HCT116 (cell line): Measurements from ENCODE around the gene EPHB3. TPM values are rescaled to one million over a fixed set of nuclear protein-coding genes. Genes with fewer than 3 reads are reported as not detected.

ENCODE experiments used
- ATAC-seq: fragments of 200-7000 bp; cut with Tn5 transposase; 2 replicates; pipeline ENCODE4 v1.9.1; 2020; ENCODE audit warnings: mild to moderate bottlenecking, moderate library complexity
- BruUV-seq: library from RNA; stranded (reverse); fragments of 400-500 nt; replicated peaks from 2 replicates; lab custom pipeline; 2021; lab: Mats Ljungman, UMichigan
- CTCF ChIA-PET: fragments of 300-600 bp; sonication (Branson Sonifier 250); formaldehyde crosslinking; loops from one replicate; lab custom pipeline; 2021; ENCODE audit warnings: antibody characterized with exemption; lab: Charles Lee
- POLR2A ChIA-PET: fragments of 300-600, 350-600 bp; sonication (Branson Sonifier 250); formaldehyde crosslinking; loops from one replicate; lab custom pipeline; 2021; ENCODE audit warnings: antibody characterized with exemption; lab: Charles Lee
- RAD21 ChIA-PET, 2 experiments: fragments of 300-600 bp; sonication (Branson Sonifier 250); formaldehyde crosslinking; loops; one replicate each; lab custom pipeline; 2023; ENCODE audit warnings: low total read pairs in 2 of 2; ENCODE audit not compliant: uncharacterized antibody in 2 of 2, unreplicated experiment in 2 of 2, low non-redundant PET in 1 of 2; lab: Charles Lee
- DNase-seq: peaks from one replicate; pipeline ENCODE4 v3.0.0-alpha.2; 2010; ENCODE audit warnings: low read depth, low spot score
- H2AFZ ChIP-seq: fragments of 200-600 bp; shearing (Covaris generic), sonication (generic); 2 replicates; pipeline ENCODE4 v1.6.1; 2017; ENCODE audit warnings: low read depth, mixed run types, mixed read lengths, antibody characterized with exemption, low read length; ENCODE audit not compliant: poor library complexity, severe bottlenecking
- H3K27ac ChIP-seq: 2 replicates; pipeline ENCODE4 v1.5.1; 2012; ENCODE audit warnings: low read depth, low read length
- H3K27me3 ChIP-seq: fragments of 200-600 bp; sonication (generic); 2 replicates; pipeline ENCODE4 v1.6.1; 2016; ENCODE audit warnings: mixed run types, low read length, mixed read lengths; ENCODE audit not compliant: insufficient read depth
- H3K36me3 ChIP-seq, 2 experiments: fragments of 200-500 bp in 1 of 2; fragments of 200-600 bp in 1 of 2; sonication (Bioruptor generic) in 1 of 2; sonication (generic) in 1 of 2; 2 replicates each; pipeline versions ENCODE4 v1.5.1 to v1.6.1; 2014 to 2016; ENCODE audit warnings: low read length in 2 of 2, inconsistent platforms in 1 of 2, mixed read lengths in 1 of 2, mixed run types in 1 of 2; ENCODE audit not compliant: insufficient read depth in 2 of 2, control insufficient read depth in 1 of 2
- H3K4me1 ChIP-seq, 2 experiments: fragments of 200-600 bp in 1 of 2; sonication (generic) in 1 of 2; 2 replicates each; pipeline versions ENCODE4 v1.5.1 to v1.6.1; 2012 to 2017; ENCODE audit warnings: low read length in 2 of 2, inconsistent platforms in 1 of 2, mild to moderate bottlenecking in 1 of 2, mixed read lengths in 1 of 2, mixed run types in 1 of 2, moderate library complexity in 1 of 2; ENCODE audit not compliant: insufficient read depth in 2 of 2, control insufficient read depth in 1 of 2
- H3K4me2 ChIP-seq: fragments of 200-600 bp; sonication (generic); 2 replicates; pipeline ENCODE4 v1.6.1; 2017; ENCODE audit warnings: mixed run types, low read length, mixed read lengths
- H3K4me3 ChIP-seq, 2 experiments: fragments of 200-600 bp in 1 of 2; sonication (generic) in 1 of 2; replicated peaks in 1 of 2; 2 replicates each; pipeline ENCODE4 v1.5.1; 2011 to 2016; ENCODE audit warnings: low read length in 2 of 2, control low read depth in 1 of 2, low read depth in 1 of 2, mild to moderate bottlenecking in 1 of 2, mixed read lengths in 1 of 2, mixed run types in 1 of 2
- H3K79me2 ChIP-seq: fragments of 200-600 bp; sonication (generic); 2 replicates; pipeline ENCODE4 v1.6.1; 2017; ENCODE audit warnings: mild to moderate bottlenecking, mixed run types, low read length, moderate library complexity, mixed read lengths; ENCODE audit not compliant: insufficient read depth
- H3K9ac ChIP-seq: fragments of 200-600 bp; sonication (generic); 2 replicates; pipeline ENCODE4 v1.6.1; 2016; ENCODE audit warnings: low read length, mixed read lengths
- H3K9me2 ChIP-seq: fragments of 200-600 bp; sonication (generic), shearing (Covaris generic); 2 replicates; pipeline ENCODE4 v1.6.1; 2017; ENCODE audit warnings: mixed run types, mild to moderate bottlenecking, moderate library complexity; ENCODE audit not compliant: insufficient read depth
- H3K9me3 ChIP-seq, 2 experiments: fragments of 200-500 bp in 1 of 2; fragments of 200-600 bp in 1 of 2; sonication (Bioruptor generic) in 1 of 2; sonication (generic) in 1 of 2; 2 replicates each; pipeline ENCODE4 v1.6.1; 2014 to 2017; ENCODE audit warnings: low read length in 2 of 2, mixed read lengths in 2 of 2, inconsistent platforms in 1 of 2, low read depth in 1 of 2, mild to moderate bottlenecking in 1 of 2, mixed run types in 1 of 2, moderate library complexity in 1 of 2; ENCODE audit not compliant: control insufficient read depth in 1 of 2, insufficient read depth in 1 of 2
- H4K20me1 ChIP-seq: fragments of 200-600 bp; sonication (generic), shearing (Covaris generic); 2 replicates; pipeline ENCODE4 v1.6.1; 2017; ENCODE audit warnings: mixed run types, mild to moderate bottlenecking, moderate library complexity; ENCODE audit not compliant: insufficient read depth
- CBX3 ChIP-seq: IDR thresholded peaks from 2 replicates; pipeline ENCODE4 v1.6.1; 2012; ENCODE audit warnings: low read depth
- CEBPB ChIP-seq: IDR thresholded peaks from 2 replicates; pipeline ENCODE4 v1.6.1; 2012; ENCODE audit warnings: low read depth
- ELF1 ChIP-seq: IDR thresholded peaks from 2 replicates; pipeline ENCODE4 v1.6.1; 2012; ENCODE audit warnings: low read depth, borderline replicate concordance
- FOSL1 ChIP-seq: IDR thresholded peaks from 2 replicates; pipeline ENCODE4 v1.6.1; 2012; ENCODE audit warnings: low read depth
- JUND ChIP-seq: IDR thresholded peaks from 2 replicates; pipeline ENCODE4 v1.6.1; 2012
- MAX ChIP-seq: IDR thresholded peaks from 2 replicates; pipeline ENCODE4 v1.6.1; 2012
- POLR2A ChIP-seq: IDR thresholded peaks from 2 replicates; pipeline ENCODE4 v1.7.0; 2011; ENCODE audit warnings: borderline replicate concordance; ENCODE audit not compliant: insufficient read depth, insufficient read length; ENCODE audit errors: extremely low read depth
- POLR2AphosphoS5 ChIP-seq: IDR thresholded peaks from 2 replicates; pipeline ENCODE4 v1.6.1; 2011; ENCODE audit warnings: mild to moderate bottlenecking, low read depth, low read length, moderate library complexity
- RAD21 ChIP-seq: IDR thresholded peaks from 2 replicates; pipeline ENCODE4 v1.6.1; 2012; ENCODE audit warnings: low read depth, mild to moderate bottlenecking
- REST ChIP-seq: IDR thresholded peaks from 2 replicates; pipeline ENCODE4 v1.6.1; 2012; ENCODE audit warnings: low read depth
- SIN3A ChIP-seq: IDR thresholded peaks from 2 replicates; pipeline ENCODE4 v1.6.1; 2012; ENCODE audit warnings: low read depth
- SP1 ChIP-seq: IDR thresholded peaks from 2 replicates; pipeline ENCODE4 v1.6.1; 2012; ENCODE audit warnings: low read depth
- SRF ChIP-seq: IDR thresholded peaks from 2 replicates; pipeline ENCODE4 v1.6.1; 2012; ENCODE audit warnings: low read depth
- YY1 ChIP-seq: IDR thresholded peaks from 2 replicates; pipeline ENCODE4 v1.6.1; 2011; ENCODE audit warnings: low read length, low read depth, moderate library complexity, mild to moderate bottlenecking; ENCODE audit not compliant: insufficient replicate concordance; ENCODE audit errors: extremely low read depth
- ZBTB33 ChIP-seq: IDR thresholded peaks from 2 replicates; pipeline ENCODE4 v1.6.1; 2011; ENCODE audit warnings: mild to moderate bottlenecking, low read length, moderate library complexity; ENCODE audit not compliant: insufficient replicate concordance; ENCODE audit errors: extremely low read depth
- ZFX ChIP-seq: fragments of 450-650 bp; IDR thresholded peaks from 2 replicates; pipeline ENCODE4 v1.6.1; 2017
- ZNF274 ChIP-seq: fragments of 200-500 bp; sonication (Bioruptor generic); IDR thresholded peaks from 2 replicates; pipeline ENCODE4 v1.6.1; 2014; ENCODE audit warnings: mild to moderate bottlenecking, low read depth, low read length, inconsistent platforms
- intact Hi-C: fragments of 100-400 bp; cut with micrococcal nuclease; formaldehyde crosslinking; loops from 2 replicates; pipeline ENCODE4 v1.10.0; 2022
- total RNA-seq: library from RNA; stranded (reverse); gene quantifications from one replicate; pipeline ENCODE4 v1.2.1, GENCODE V29; 2021; ENCODE audit not compliant: unreplicated experiment

Gene EPHB3
- total RNA-seq, 1 experiment from 2014 or later = 6.5 TPM

GRCh38 chr3:184512621-184513020 is 49.0 kb upstream of the EPHB3 start:
- H3K36me3 ChIP-seq = no peaks in the 10 kb centered on the region
- CTCF ChIA-PET = interaction anchor here (1.2 to 1.3 kb wide), 2 partner anchors 9 to 141 kb away, joined by 4 to 6 read pairs; no protein-coding TSS in a partner anchor
- H4K20me1 ChIP-seq = no peaks in the 10 kb centered on the region
- no peak for DNase-seq
- BruUV-seq = no TSS peak
- peaks cover 0 to 12% of the 10 kb centered on the region in 2 experiments; a peak in 1 of 4 replicates for H3K4me1 ChIP-seq
- no peaks in the 10 kb centered on the region for H3K27me3 ChIP-seq
- no peaks in the 10 kb centered on the region for H3K9me3 ChIP-seq
- H3K9me2 ChIP-seq = no peaks in the 10 kb centered on the region
- H3K79me2 ChIP-seq = no peaks in the 10 kb centered on the region
- no peak overlapping the region for H3K4me3 ChIP-seq
- RAD21 ChIA-PET = no interaction called here
- H3K27ac ChIP-seq = no peak overlapping the region
- H2AFZ ChIP-seq = no peak overlapping the region
- POLR2A ChIA-PET = no interaction called here
- H3K9ac ChIP-seq = no peak overlapping the region
- intact Hi-C loops = loop anchor here (1.0 to 10.0 kb wide), 3 partner anchors 43 to 138 kb away; partner anchors contain the start of gene THPO
- no peak for ATAC-seq
- no peak overlapping the region for H3K4me2 ChIP-seq
- TF ChIP-seq CBX3 (no peak), YY1 (no peak), ZBTB33 (no peak), ZNF274 (no peak), POLR2AphosphoS5 (no peak), JUND (no peak), SP1 (no peak), POLR2A (no peak), ZFX (no peak), CEBPB (no peak), MAX (no peak), SIN3A (no peak), REST (no peak), SRF (no peak), ELF1 (no peak), RAD21 (no peak), FOSL1 (no peak)
